HG03060 (cell line): ENCODE data around the gene SF3B4.
"Not testable (repeated sequence)": the region's sequence is repeated elsewhere in the genome, so short reads cannot be mapped to it uniquely, and the experiment has no call there.

ENCODE experiments used
- ATAC-seq: cut with Tn5 transposase; IDR thresholded peaks from one replicate; pipeline ENCODE4 v1.9.1; 2021; ENCODE audit warnings: low read depth, moderate number of reproducible peaks; ENCODE audit not compliant: unreplicated experiment

SF3B4 gene

GRCh38 chr1:149888247-149888998, 39.2 kb downstream of the SF3B4 start:
- ATAC-seq: peak; percentile 6

- ATAC-seq: peak; percentile 28
Observed at GRCh38 chr1:149887456-149888246, 40.0 kb downstream of the SF3B4 start.

GRCh38 chr1:149887196-149887455, 40.5 kb downstream of the SF3B4 start:
- not testable (repeated sequence) for ATAC-seq

- peak; percentile 54 for ATAC-seq
Observed at GRCh38 chr1:149886396-149887195, 41.0 kb downstream of the SF3B4 start.

DNA sequence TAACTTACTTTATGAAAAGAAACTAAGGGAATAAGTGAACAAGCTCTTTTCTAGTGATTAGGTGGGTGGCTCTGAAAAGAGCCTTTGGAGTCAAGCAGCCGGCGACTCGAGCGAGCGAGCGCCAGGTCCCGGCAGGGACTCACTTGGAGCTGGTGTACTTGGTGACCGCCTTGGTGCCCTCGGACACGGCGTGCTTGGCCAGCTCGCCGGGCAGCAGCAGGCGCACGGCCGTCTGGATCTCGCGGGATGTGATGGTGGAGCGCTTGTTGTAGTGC, 41.5 kb downstream of the SF3B4 start:
- ATAC-seq: not testable (repeated sequence)

DNA sequence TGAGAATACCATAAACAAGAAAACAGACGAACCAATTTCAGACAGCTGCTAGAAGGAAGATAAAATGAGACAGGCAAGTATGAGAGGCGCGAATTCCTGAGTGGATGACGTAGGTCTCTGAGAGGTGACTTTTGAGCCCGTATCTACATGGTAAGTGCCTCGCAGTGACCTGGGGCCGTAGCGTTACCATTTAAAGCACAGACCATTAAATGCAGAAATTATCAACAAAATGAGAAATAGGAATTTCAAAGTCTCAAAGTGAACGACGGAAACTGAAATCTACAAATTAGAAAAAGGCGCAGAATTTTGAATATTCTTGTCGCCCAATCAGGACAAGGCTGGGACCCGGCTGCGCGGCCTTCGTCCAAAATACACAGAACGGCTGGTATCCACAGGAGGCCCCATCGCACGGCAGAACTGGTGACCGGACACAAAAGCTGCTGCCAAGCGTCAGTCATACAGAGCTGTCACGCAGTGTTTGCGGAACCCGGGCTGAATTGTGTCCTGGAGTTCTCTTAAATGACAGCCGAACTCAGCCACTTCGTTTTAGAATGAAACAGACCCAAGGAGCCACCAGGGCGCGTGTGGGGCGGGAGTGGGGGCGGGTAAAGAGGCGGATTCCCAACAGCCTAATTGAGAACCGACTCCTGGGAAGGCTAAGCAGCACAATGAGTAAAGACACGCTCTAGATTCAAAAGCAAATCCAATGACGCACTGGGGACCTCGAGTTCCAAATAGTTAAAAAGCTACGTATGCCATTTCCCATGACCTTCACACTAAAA, 42.1 kb downstream of the SF3B4 start:
- no peak for ATAC-seq

GRCh38 chr1:149884433-149885338, 42.9 kb downstream of the SF3B4 start:
- ATAC-seq: no peak

GRCh38 chr1:149883598-149884247, 43.9 kb downstream of the SF3B4 start:
- no peak for ATAC-seq

DNA sequence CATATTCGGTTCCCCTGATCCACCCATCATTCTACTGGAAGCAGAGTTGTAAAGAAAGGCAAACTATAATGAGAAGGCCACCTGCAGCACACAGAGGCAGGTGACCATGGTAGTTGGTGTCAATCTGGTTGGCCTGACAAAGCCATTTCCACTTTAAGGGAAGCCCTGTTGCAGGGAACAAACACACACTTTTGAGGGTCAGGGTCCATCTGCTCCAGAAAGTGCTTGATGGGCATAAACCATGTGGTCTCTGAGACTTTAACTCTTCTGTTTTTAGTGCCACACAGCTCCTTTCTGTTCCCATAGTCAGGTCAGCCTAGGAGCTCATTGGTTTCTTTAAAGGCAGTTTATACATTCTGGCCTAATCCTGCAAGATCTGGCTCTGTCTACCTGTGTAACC, 45.7 kb downstream of the SF3B4 start:
- ATAC-seq: no peak

DNA sequence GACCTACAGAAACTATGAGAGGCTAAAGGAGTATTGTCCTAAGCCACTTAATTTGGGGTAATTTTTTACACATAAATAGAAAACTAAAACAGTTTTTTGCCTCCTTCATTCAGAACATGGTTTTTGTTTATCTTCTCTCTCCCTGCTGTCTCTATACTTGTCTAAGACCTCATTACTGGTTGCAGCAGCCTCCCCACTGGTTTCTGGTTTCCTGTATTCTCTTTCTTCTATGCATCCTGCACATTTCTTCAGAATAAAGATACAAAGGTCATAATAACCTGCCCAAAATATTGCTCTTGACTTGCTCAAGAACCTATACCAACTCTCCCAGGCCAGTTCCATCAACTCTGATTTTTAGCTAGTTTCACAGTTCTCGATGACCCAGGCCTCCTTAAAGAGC, 48.0 kb downstream of the SF3B4 start:
- no peak for ATAC-seq

DNA sequence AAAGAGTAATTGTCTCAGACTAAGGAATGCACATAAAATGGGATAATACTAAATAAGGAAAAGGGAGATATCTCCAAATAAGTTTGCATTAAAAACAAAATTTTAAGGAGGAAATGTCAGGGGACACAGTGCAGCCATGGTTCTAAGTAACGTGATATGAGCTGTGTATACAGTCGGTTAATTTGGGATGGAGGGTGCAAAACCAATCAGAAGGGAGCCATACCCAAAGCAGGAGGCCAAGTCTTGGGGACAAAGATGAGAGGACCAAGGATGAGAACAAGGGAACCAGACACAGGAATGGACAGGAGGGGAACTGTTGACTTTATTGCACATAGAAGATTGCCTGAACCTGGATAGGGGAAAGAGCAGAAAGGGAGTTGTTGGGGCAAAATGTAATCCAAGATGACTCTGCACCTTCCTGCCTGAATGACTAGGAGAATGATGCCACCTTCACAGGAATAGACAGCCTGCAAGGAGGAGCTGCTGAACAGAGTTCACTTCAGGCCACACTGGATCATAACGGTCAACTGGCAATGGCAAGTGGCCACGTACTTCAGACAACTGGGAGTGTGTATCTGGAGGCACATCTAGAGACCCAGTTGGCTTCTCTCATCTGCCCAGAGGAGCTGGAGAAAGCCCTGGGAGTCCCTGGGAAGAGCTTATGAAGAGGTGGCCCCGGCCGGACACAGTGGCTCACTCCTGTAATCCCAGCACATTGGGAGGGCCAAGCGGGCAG, 50.2 kb downstream of the SF3B4 start:
- no peak for ATAC-seq
